K562 (cell line): ENCODE results near the gene ROBO1. TPM values are rescaled to one million over a fixed set of nuclear protein-coding genes. Genes with fewer than 3 reads are reported as not detected.

Experiments
- ATAC-seq: fragments of 200-7000 bp; cut with Tn5 transposase; 3 replicates; pipeline ENCODE4 v1.9.1; 2020; ENCODE audit warnings: moderate library complexity
- BruUV-seq: library from RNA; stranded (reverse); fragments of 400-500 nt; replicated peaks from 2 replicates; lab custom pipeline; 2021; lab: Mats Ljungman, UMichigan
- CTCF ChIA-PET: fragments of 300-600 bp; formaldehyde crosslinking; extraction: SDS; loops from one replicate; lab custom pipeline; 2021; ENCODE audit warnings: low intra/inter-chr PET ratio; lab: Yijun Ruan, JAX
- POLR2A ChIA-PET: fragments of 300-600, 350-650 bp; sonication (Branson Sonifier 250); formaldehyde crosslinking; extraction: SDS; loops from one replicate; lab custom pipeline; 2021; ENCODE audit warnings: antibody characterized with exemption, inconsistent platforms; lab: Yijun Ruan, JAX
- DNase-seq, 4 experiments: peaks; one replicate each; pipeline versions ENCODE4 v3.0.0 to v3.0.0-alpha.2; 2011 to 2018; ENCODE audit warnings: low spot score in 3 of 4, mixed read lengths in 3 of 4; ENCODE audit errors: extremely low read depth in 1 of 4
- FAIRE-seq: peaks from 2 replicates; lab custom pipeline; 2011; peaks lifted over from hg19 to GRCh38; lab: Jason Lieb, UNC
- H2AFZ ChIP-seq: 2 replicates; pipeline ENCODE4 v1.6.0; 2011; ENCODE audit warnings: low read depth, low read length, control low read depth, inconsistent platforms
- H3K27ac ChIP-seq: fragments of 200-600 bp; 3 replicates; pipeline ENCODE4 v1.8.0; 2011; ENCODE audit warnings: low read depth, mild to moderate bottlenecking, control low read depth, inconsistent platforms, low read length, moderate library complexity, mixed read lengths; ENCODE audit errors: extremely low read depth
- H3K27me3 ChIP-seq, 2 experiments: fragments of 300-600 bp in 1 of 2; 2 replicates in 1 of 2; 3 replicates in 1 of 2; pipeline versions ENCODE4 v1.6.0 to v1.8.0; 2011; ENCODE audit warnings: inconsistent platforms in 2 of 2, low read length in 2 of 2, mild to moderate bottlenecking in 1 of 2, mixed read lengths in 1 of 2, moderate library complexity in 1 of 2; ENCODE audit not compliant: control insufficient read depth in 2 of 2, insufficient read depth in 2 of 2
- H3K36me3 ChIP-seq: fragments of 300-600 bp; 3 replicates; pipeline ENCODE4 v1.8.0; 2011; ENCODE audit warnings: mild to moderate bottlenecking, low read length, inconsistent platforms; ENCODE audit not compliant: control insufficient read depth, insufficient read depth
- H3K4me1 ChIP-seq, 2 experiments: fragments of 200-600 bp in 1 of 2; replicated peaks in 1 of 2; 2 replicates in 1 of 2; 3 replicates in 1 of 2; pipeline versions ENCODE4 v1.5.1 to v1.8.0; 2011; ENCODE audit warnings: inconsistent platforms in 2 of 2, low read length in 2 of 2, mild to moderate bottlenecking in 1 of 2, mixed read lengths in 1 of 2, moderate library complexity in 1 of 2; ENCODE audit not compliant: control insufficient read depth in 2 of 2, insufficient read depth in 2 of 2
- H3K4me2 ChIP-seq: 2 replicates; pipeline ENCODE4 v1.6.1; 2011; ENCODE audit warnings: low read length, control low read depth, inconsistent platforms, mixed read lengths; ENCODE audit not compliant: insufficient read depth
- H3K4me3 ChIP-seq: fragments of 200-600 bp; sonication (generic), shearing (Covaris generic); 2 replicates; pipeline ENCODE4 v1.5.1; 2016; ENCODE audit warnings: control low read depth, inconsistent platforms
- H3K79me2 ChIP-seq: fragments of 200-600 bp; 3 replicates; pipeline ENCODE4 v1.8.0; 2011; ENCODE audit warnings: low read length, inconsistent platforms; ENCODE audit not compliant: control insufficient read depth, insufficient read depth
- H3K9ac ChIP-seq, 2 experiments: 2 replicates each; pipeline versions ENCODE4 v1.6.0 to v1.6.1; 2011; ENCODE audit warnings: low read depth in 2 of 2, low read length in 2 of 2, control low read depth in 1 of 2, inconsistent platforms in 1 of 2, mild to moderate bottlenecking in 1 of 2, mixed read lengths in 1 of 2; ENCODE audit not compliant: insufficient read depth in 1 of 2
- H3K9me1 ChIP-seq: one replicate; pipeline ENCODE4 v1.6.0; 2011; ENCODE audit warnings: inconsistent platforms, mild to moderate bottlenecking, low read length, moderate library complexity; ENCODE audit not compliant: control insufficient read depth, insufficient read depth
- H3K9me3 ChIP-seq: replicated peaks from 2 replicates; pipeline ENCODE4 v1.5.1; 2011; ENCODE audit warnings: low read depth, low read length, inconsistent platforms; ENCODE audit not compliant: control insufficient read depth, insufficient read depth
- H4K20me1 ChIP-seq: replicated peaks from 2 replicates; pipeline ENCODE4 v1.6.1; 2011; ENCODE audit warnings: low read length, inconsistent platforms, mixed read lengths; ENCODE audit not compliant: control insufficient read depth, insufficient read depth
- ELF4 ChIP-seq: fragments of 450-650 bp; formaldehyde crosslinking; IDR thresholded peaks from 2 replicates; pipeline ENCODE4 v1.4.0; 2022; ENCODE audit warnings: missing genetic modification characterization
- KLF16 ChIP-seq: IDR thresholded peaks from 2 replicates; pipeline ENCODE4 v1.6.1; 2016; ENCODE audit warnings: antibody characterized with exemption
- MEIS2 ChIP-seq: fragments of 450-650 bp; IDR thresholded peaks from 2 replicates; pipeline ENCODE4 v1.6.1; 2014; ENCODE audit warnings: mild to moderate bottlenecking; ENCODE audit not compliant: partially characterized antibody
- NBN ChIP-seq: fragments of 450-650 bp; IDR thresholded peaks from 2 replicates; pipeline ENCODE4 v1.6.1; 2016; ENCODE audit warnings: low read depth, mild to moderate bottlenecking
- TBL1XR1 ChIP-seq, 2 experiments: IDR thresholded peaks; 2 replicates each; pipeline ENCODE4 v1.6.1; 2012; ENCODE audit warnings: improper control_type of control experiment in 2 of 2, low read length in 2 of 2, mild to moderate bottlenecking in 1 of 2
- ZNF140 ChIP-seq: fragments of 250-450 bp; sonication (Bioruptor Pico); IDR thresholded peaks from 2 replicates; pipeline ENCODE4 v1.8.0; 2021; ENCODE audit warnings: moderate library complexity, mild to moderate bottlenecking, inconsistent platforms
- WGBS: fragments of 100-300 bp; shearing (Covaris generic); methylation state at CpG from one replicate; pipeline ENCODE4 v1.1.6; 2016; ENCODE audit warnings: low coverage, mixed read lengths; ENCODE audit not compliant: insufficient coverage; ENCODE audit errors: missing lambda C conversion rate; 5-methylcytosine and 5-hydroxymethylcytosine counted together
- in situ Hi-C: fragments of 300-500 bp; cut with MboI; formaldehyde crosslinking; loops from 4 replicates; pipeline ENCODE4 v1.15.0; 2018; ENCODE audit warnings: inconsistent platforms, mixed read lengths
- intact Hi-C: fragments of 100-400 bp; cut with micrococcal nuclease; formaldehyde crosslinking; loops from 2 replicates; pipeline ENCODE4 v1.14.2; 2022
- polyA plus RNA-seq, 8 experiments: library from polyadenylated mRNA; depleted of rRNA in 4 of 8; stranded (reverse) in 5 of 8; unstranded in 3 of 8; fragments of >200 nt; fragmentation: Nextera tagmentation in 2 of 8; fragmentation: Illumina TruSeq in 1 of 8; extraction: Ambion mirVana in 2 of 8; extraction: Trizol in 1 of 8; gene quantifications; 2 replicates each; pipeline versions ENCODE4 v1.2.1 to v1.2.3, GENCODE V29; 2011 to 2014; ENCODE audit warnings: inconsistent platforms in 1 of 8, missing spikeins in 1 of 8
- total RNA-seq, 7 experiments: library from RNA; depleted of rRNA in 6 of 7; stranded (reverse); fragments of >200 nt in 6 of 7; fragmentation: Illumina TruSeq in 2 of 7; extraction: Trizol in 2 of 7; gene quantifications; 2 replicates each; pipeline versions ENCODE4 v1.2.1 to v1.2.3, GENCODE V29; 2011 to 2021; ENCODE audit warnings: low replicate concordance in 1 of 7
- TF ChIP-seq, protein P1 (sequence below): fragments of 250-450 bp; sonication (Bioruptor Pico); IDR thresholded peaks from 2 replicates; pipeline ENCODE4 v1.5.0; 2020; ENCODE audit warnings: mild to moderate bottlenecking
- TF ChIP-seq, protein P2 (sequence below), 2 experiments: IDR thresholded peaks in 1 of 2; conservative IDR thresholded peaks in 1 of 2; 2 replicates each; pipeline ENCODE4 v1.6.1; 2016; ENCODE audit warnings: low read depth in 2 of 2, mild to moderate bottlenecking in 1 of 2, missing compliant biosample characterization in 1 of 2, missing genetic modification characterization in 1 of 2, moderate library complexity in 1 of 2
- TF ChIP-seq, protein P3 (sequence below): sonication (generic); formaldehyde crosslinking; IDR thresholded peaks from 2 replicates; pipeline ENCODE4 v1.8.0; 2023; ENCODE audit warnings: mild to moderate bottlenecking, missing genetic modification reagents

Gene ROBO1
- total and polyA plus RNA-seq, 9 of the 15 experiments (the other 6 are each of a cell fraction or from before 2014, with no cell fraction given) = 0.01 to 0.53 (median 0.17) TPM; not detected in 5

DNA sequence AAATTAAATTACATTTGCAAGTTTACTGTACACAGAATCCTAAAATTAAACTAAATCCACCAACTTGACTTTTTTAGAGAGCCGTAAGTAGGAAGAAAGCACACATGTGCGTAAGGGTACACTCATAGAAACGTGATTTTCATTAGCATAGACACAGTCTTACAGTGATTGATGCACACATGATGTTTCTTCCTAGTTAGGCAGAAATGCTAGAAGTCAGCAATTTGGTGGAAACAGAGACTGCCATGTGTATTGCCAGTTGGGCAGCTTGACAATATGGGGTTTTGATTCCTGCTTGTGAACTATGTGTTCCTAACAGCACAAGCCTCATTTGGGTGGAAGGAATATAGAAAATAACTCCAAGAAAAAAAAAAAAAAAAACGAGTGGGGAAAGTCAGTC, 878.5 kb downstream of the ROBO1 start:
- Histone ChIP-seq H3K9me3 (no peaks in the 10 kb centered on the region), H2AFZ (no peak overlapping the region), H3K79me2 (no peaks in the 10 kb centered on the region), H3K27me3 (no peaks in the 10 kb centered on the region), H3K4me1 (no peaks in the 10 kb centered on the region), H3K4me3 (no peak overlapping the region), H3K9ac (no peak overlapping the region), H3K9me1 (no peaks in the 10 kb centered on the region), H3K27ac (no peak overlapping the region), H3K36me3 (no peaks in the 10 kb centered on the region), H3K4me2 (no peak overlapping the region), H4K20me1 (no peaks in the 10 kb centered on the region)
- in situ Hi-C loops = no loop called here
- ChIA-PET CTCF (no interaction called here), POLR2A (no interaction called here)
- BruUV-seq = no TSS peak
- ATAC-seq = no peak
- WGBS = 7% methylated on average over 3 of the region's 4 CpGs
- intact Hi-C loops = no loop called here
- TF ChIP-seq MEIS2 (no peak), KLF16 (no peak), TBL1XR1 (IDR thresholded peaks at IDR 0.05; ENCODE audit: low read length in 2 of 2) (no peak), ELF4 (CRISPR knock-in tag) (no peak), ZNF140 (CRISPR knock-in tag) (no peak), NBN (no peak)
- TF ChIP-seq, protein P1, sequence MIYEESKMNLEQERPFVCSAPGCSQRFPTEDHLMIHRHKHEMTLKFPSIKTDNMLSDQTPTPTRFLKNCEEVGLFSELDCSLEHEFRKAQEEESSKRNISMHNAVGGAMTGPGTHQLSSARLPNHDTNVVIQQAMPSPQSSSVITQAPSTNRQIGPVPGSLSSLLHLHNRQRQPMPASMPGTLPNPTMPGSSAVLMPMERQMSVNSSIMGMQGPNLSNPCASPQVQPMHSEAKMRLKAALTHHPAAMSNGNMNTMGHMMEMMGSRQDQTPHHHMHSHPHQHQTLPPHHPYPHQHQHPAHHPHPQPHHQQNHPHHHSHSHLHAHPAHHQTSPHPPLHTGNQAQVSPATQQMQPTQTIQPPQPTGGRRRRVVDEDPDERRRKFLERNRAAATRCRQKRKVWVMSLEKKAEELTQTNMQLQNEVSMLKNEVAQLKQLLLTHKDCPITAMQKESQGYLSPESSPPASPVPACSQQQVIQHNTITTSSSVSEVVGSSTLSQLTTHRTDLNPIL (CRISPR knock-in tag) = no peak
- TF ChIP-seq, protein P2, sequence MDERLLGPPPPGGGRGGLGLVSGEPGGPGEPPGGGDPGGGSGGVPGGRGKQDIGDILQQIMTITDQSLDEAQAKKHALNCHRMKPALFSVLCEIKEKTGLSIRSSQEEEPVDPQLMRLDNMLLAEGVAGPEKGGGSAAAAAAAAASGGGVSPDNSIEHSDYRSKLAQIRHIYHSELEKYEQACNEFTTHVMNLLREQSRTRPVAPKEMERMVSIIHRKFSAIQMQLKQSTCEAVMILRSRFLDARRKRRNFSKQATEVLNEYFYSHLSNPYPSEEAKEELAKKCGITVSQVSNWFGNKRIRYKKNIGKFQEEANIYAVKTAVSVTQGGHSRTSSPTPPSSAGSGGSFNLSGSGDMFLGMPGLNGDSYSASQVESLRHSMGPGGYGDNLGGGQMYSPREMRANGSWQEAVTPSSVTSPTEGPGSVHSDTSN (CRISPR knock-in tag; IDR thresholded peaks at IDR 0.05; ENCODE audit: low read depth) = no peak
- TF ChIP-seq, protein P2 (tag; conservative IDR thresholded peaks at IDR 0.05; ENCODE audit: low read depth) = no peak
- TF ChIP-seq, protein P3, sequence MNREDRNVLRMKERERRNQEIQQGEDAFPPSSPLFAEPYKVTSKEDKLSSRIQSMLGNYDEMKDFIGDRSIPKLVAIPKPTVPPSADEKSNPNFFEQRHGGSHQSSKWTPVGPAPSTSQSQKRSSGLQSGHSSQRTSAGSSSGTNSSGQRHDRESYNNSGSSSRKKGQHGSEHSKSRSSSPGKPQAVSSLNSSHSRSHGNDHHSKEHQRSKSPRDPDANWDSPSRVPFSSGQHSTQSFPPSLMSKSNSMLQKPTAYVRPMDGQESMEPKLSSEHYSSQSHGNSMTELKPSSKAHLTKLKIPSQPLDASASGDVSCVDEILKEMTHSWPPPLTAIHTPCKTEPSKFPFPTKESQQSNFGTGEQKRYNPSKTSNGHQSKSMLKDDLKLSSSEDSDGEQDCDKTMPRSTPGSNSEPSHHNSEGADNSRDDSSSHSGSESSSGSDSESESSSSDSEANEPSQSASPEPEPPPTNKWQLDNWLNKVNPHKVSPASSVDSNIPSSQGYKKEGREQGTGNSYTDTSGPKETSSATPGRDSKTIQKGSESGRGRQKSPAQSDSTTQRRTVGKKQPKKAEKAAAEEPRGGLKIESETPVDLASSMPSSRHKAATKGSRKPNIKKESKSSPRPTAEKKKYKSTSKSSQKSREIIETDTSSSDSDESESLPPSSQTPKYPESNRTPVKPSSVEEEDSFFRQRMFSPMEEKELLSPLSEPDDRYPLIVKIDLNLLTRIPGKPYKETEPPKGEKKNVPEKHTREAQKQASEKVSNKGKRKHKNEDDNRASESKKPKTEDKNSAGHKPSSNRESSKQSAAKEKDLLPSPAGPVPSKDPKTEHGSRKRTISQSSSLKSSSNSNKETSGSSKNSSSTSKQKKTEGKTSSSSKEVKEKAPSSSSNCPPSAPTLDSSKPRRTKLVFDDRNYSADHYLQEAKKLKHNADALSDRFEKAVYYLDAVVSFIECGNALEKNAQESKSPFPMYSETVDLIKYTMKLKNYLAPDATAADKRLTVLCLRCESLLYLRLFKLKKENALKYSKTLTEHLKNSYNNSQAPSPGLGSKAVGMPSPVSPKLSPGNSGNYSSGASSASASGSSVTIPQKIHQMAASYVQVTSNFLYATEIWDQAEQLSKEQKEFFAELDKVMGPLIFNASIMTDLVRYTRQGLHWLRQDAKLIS (CRISPR knock-in tag) = no peak
- FAIRE-seq = no peak
- no peak for DNase-seq
